GM19043 (cell line): ENCODE results near the gene GCG.

Experiments
- ATAC-seq: cut with Tn5 transposase; IDR thresholded peaks from one replicate; pipeline ENCODE4 v1.9.1; 2021; ENCODE audit warnings: low read depth; ENCODE audit not compliant: unreplicated experiment

The GCG gene

GRCh38 chr2:162153608-162154224, 1.7 kb upstream of the GCG start:
- peak; percentile 96 for ATAC-seq

- no peak for ATAC-seq
Measured at GRCh38 chr2:162149940-162150339, 2.1 kb downstream of the GCG start.

- no peak for ATAC-seq
Measured at GRCh38 chr2:162149466-162149865, 2.6 kb downstream of the GCG start.

- ATAC-seq = no peak
Measured at GRCh38 chr2:162148956-162149355, 3.1 kb downstream of the GCG start.

GRCh38 chr2:162143969-162144368, 8.1 kb downstream of the GCG start:
- no peak for ATAC-seq

- ATAC-seq = no peak
Measured at GRCh38 chr2:162138310-162138709, 13.7 kb downstream of the GCG start.

- no peak for ATAC-seq
Measured at GRCh38 chr2:162127422-162127821, 24.6 kb downstream of the GCG start.

GRCh38 chr2:162126527-162126926, 25.5 kb downstream of the GCG start:
- ATAC-seq = peak; percentile 10

GRCh38 chr2:162126111-162126519, 25.9 kb downstream of the GCG start:
- peak; percentile 95 for ATAC-seq

- ATAC-seq = no peak
Measured at GRCh38 chr2:162125138-162125537, 26.9 kb downstream of the GCG start.

- ATAC-seq = no peak
Measured at GRCh38 chr2:162123806-162124758, 28.0 kb downstream of the GCG start.

GRCh38 chr2:162118166-162119031, 33.6 kb downstream of the GCG start:
- no peak for ATAC-seq

GRCh38 chr2:162116352-162116751, 35.7 kb downstream of the GCG start:
- no peak for ATAC-seq

GRCh38 chr2:162115076-162115475, 37.0 kb downstream of the GCG start:
- no peak for ATAC-seq

- ATAC-seq = no peak
Measured at GRCh38 chr2:162114271-162114670, 37.8 kb downstream of the GCG start.

- no peak for ATAC-seq
Measured at GRCh38 chr2:162113776-162114168, 38.3 kb downstream of the GCG start.

GRCh38 chr2:162113088-162113775, 38.8 kb downstream of the GCG start:
- ATAC-seq = no peak

- ATAC-seq = no peak
Measured at GRCh38 chr2:162111958-162112850, 39.8 kb downstream of the GCG start.

- no peak for ATAC-seq
Measured at GRCh38 chr2:162107361-162107901, 44.6 kb downstream of the GCG start.
